GM18907 (cell line): ENCODE measurements around the gene TYSND1.
"Not testable (repeated sequence)": the region's sequence is repeated elsewhere in the genome, so short reads cannot be mapped to it uniquely, and the experiment has no call there.

Experiments used
- ATAC-seq: cut with Tn5 transposase; IDR thresholded peaks from one replicate; pipeline ENCODE4 v1.9.1; 2021; ENCODE audit warnings: mild to moderate bottlenecking, moderate library complexity; ENCODE audit not compliant: unreplicated experiment

The TYSND1 gene

GRCh38 chr10:70111496-70111895 lies 35.0 kb downstream of the TYSND1 start:
- no peak for ATAC-seq

GRCh38 chr10:70109064-70109729 lies 37.3 kb downstream of the TYSND1 start:
- no peak for ATAC-seq

- ATAC-seq: peak; percentile 51
These were observed 39.3 kb downstream of the TYSND1 start for GRCh38 chr10:70106958-70107791.

GRCh38 chr10:70101668-70102067 lies 44.8 kb downstream of the TYSND1 start:
- no peak for ATAC-seq

- ATAC-seq: not testable (repeated sequence)
These were observed 45.4 kb downstream of the TYSND1 start for GRCh38 chr10:70101068-70101562.

GRCh38 chr10:70098271-70098670 lies 48.2 kb downstream of the TYSND1 start:
- no peak for ATAC-seq

GRCh38 chr10:70097459-70097858 lies 49.0 kb downstream of the TYSND1 start:
- no peak for ATAC-seq

GRCh38 chr10:70096705-70097420 lies 49.6 kb downstream of the TYSND1 start:
- no peak for ATAC-seq

GRCh38 chr10:70096016-70096704 lies 50.3 kb downstream of the TYSND1 start:
- no peak for ATAC-seq

- no peak for ATAC-seq
These were observed 52.2 kb downstream of the TYSND1 start for GRCh38 chr10:70094250-70094649.

GRCh38 chr10:70093335-70093944 lies 53.1 kb downstream of the TYSND1 start:
- ATAC-seq: no peak

GRCh38 chr10:70092389-70092718 lies 54.1 kb downstream of the TYSND1 start:
- ATAC-seq: no peak

GRCh38 chr10:70090951-70091350 lies 55.5 kb downstream of the TYSND1 start:
- ATAC-seq: no peak

- no peak for ATAC-seq
These were observed 56.5 kb downstream of the TYSND1 start for GRCh38 chr10:70090013-70090412.

- ATAC-seq: no peak
These were observed 58.2 kb downstream of the TYSND1 start for GRCh38 chr10:70088308-70088698.
